ENCODE data around the gene RAD50.
A peak's percentile ranks its signal among the peaks of the same experiment; 100 is the strongest.
"Not testable (repeated sequence)": the region's sequence is repeated elsewhere in the genome, so short reads cannot be mapped to it uniquely, and the experiment has no call there.

RAD50 gene

DNA sequence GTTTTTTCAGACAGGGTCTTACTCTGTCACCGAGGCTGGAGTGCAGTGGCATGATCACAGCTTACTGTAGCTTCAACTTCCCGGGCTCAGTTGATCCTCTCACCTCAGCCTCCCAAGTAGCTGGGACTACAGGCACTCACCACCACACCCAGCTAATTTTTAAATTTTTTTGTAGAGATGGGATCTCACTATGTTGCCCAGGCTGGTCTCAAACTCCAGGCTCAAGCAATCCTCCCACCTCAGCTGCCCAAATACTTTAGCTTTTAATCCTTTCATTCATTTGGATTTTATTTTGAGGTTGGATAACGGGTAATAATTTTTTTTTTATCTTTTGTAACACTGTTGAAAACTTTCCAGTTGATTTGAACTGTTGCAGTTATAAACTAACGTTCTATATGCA, 76.8 kb downstream of the RAD50 start:
- DNase-seq (ENCODE audit: low read depth in 2 of 2): not testable (repeated sequence)

DNA sequence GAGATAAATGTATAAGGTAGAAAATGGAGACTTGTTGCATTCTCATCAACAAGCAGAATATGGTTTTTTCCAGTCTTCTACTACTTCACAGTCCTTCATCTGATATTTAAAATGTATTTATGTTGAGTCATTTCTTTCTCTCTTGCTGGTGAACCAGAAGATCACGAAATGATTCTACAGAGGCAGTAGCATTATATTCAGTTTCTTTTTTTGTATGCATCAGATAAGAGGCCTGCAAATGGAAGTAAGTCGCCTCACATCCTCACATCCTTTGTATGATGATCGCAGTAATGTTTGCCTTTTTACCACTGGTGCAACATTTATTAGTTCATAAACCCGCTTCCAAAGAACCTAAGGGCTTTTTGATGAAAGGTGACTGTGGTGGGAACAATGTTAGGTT, 79.1 kb downstream of the RAD50 start:
- no peak for DNase-seq (ENCODE audit: low read depth in 2 of 2)

DNA sequence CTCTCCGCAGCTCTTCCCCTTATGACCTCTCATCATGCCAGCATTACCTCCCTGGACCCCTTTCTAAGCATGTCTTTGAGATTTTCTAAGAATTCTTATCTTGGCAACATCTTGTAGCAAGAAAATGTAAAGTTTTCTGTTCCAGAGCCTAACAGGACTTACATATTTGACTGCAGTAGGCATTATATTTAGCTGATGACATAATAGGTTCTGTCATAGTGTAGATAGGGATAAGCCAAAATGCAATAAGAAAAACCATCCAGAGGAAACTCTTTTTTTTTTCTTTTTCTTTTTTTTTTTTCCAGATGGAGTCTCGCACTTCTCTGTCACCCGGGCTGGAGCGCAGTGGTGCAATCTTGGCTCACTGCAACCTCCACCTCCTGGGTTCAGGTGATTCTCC, 80.5 kb downstream of the RAD50 start:
- DNase-seq (ENCODE audit: low read depth in 2 of 2): no peak

DNA sequence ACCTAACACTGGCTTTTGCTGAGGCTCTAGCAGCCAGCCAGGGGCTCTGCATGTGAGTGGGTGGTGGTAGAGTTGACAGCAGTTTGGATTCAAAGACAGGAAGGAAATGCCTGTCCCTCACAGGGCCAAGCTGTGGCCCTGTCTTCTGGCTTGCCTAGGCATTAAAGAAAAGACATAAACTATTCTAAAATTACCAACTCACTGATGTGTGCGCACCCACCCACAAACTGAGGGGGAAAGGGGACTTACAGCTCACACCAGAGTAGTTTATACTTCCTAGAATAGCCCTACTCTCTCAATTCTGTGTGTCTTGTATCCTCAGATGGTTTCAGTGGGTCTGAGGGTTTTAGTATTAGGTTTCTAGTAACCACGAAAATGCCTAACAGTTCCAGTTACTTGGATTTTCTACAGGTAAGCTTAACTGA, 82.9 kb downstream of the RAD50 start:
- DNase-seq (ENCODE audit: low read depth in 2 of 2): no peak

GRCh38 chr5:132640613-132641012, 83.8 kb downstream of the RAD50 start:
- no peak for DNase-seq (ENCODE audit: low read depth in 2 of 2)

DNA sequence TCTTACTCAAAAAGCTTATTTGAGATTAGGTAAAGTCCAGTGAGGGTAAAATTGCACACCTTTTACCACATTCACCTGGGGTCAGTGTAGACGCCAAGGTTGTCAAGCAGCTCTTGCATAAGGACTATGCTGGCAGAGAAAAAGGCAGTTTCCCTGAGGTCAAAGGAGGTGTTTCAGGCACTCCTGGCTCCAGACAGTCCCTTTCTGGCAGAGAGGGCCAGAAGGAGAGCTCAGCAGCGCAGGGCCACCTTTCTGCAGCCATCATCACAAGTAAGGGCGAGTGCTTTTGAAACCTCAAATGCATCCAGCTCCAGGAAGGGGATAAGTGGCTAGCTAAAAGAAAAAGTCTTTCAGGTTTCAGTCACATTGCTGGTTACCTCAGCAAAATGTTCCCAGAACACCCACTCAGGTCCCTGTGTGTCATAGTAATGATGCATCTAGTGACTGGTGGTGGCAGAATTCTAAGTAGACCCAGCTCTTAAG, 84.5 kb downstream of the RAD50 start:
- DNase-seq (ENCODE audit: low read depth in 2 of 2): no peak

- DNase-seq (ENCODE audit: low read depth in 2 of 2): no peak
These were observed 85.1 kb downstream of the RAD50 start for GRCh38 chr5:132641841-132642240.

DNA sequence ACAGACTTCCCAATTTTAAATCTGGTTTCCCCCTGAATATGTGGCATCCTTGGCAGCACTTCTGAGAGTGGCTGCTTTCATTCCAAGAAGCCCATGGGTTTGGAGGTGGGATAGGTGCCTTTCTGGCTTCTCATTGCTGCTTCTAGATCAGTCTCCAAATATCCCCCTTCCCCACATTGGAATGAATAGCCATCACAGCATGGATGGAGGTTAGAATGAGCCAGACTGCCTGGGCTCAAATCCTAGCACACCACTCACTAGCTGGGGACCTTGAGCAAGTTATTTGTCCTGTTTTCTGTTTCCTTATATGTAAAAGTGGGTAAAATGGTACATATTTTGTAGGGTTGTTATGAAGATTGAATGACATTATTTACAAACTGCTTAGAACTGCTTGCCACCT, 87.4 kb downstream of the RAD50 start:
- no peak for DNase-seq (ENCODE audit: low read depth in 2 of 2)

DNA sequence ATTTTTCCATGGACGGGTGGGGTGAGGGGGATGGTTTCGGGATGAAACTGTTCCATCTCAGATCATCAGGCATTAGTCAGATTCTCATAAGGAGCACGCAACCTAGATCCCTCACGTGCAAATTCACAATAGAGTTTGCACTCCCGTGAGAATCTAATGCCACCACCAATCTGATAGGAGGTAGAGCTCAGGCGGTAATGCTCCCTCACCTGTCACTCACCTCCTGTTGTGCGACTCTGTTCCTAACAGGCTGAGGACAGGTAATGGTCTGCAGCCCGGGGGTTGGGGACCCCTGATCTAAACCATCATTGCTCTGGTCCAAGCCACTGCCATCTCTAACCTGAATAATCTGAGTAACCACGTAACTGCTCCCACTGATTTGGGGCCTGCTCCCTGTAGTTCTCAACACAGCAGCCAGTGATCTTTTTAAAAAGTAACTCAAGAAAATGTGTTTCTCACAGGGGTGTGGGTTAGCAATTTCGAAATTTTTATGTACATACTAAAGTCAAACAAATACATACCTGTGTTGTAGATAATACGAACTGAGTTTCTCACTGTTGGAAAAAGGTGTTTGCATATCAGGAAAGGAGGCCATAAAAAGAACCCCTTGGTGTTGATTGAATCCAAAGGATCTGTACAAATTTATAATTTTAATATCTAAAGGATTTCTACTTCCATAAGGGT, 89.9 kb downstream of the RAD50 start:
- no peak for DNase-seq (ENCODE audit: low read depth in 2 of 2)

DNA sequence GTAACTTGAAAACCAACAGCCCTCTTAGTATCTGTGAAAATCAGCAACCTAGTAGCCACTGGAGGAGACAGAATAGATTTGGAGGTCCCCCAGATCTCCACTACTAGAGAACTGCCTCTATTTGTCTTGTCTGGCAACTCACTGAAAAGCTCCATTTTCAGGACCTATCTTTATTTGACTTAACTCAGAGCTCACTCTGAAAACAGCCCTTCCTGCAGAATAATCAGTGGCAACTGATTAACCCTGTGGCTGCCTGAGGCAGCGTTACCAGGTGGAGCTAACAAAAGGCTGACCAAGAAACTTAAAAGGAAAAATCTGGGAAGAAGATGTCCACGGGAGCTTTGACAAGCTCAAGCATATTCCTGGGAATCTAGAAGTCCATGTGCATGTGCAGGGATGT, 90.7 kb downstream of the RAD50 start:
- DNase-seq (ENCODE audit: low read depth in 2 of 2): no peak

GRCh38 chr5:132648355-132648754, 91.6 kb downstream of the RAD50 start:
- no peak for DNase-seq (ENCODE audit: low read depth in 2 of 2)

- DNase-seq (ENCODE audit: low read depth in 2 of 2): no peak
These were observed 95.2 kb downstream of the RAD50 start for GRCh38 chr5:132651838-132652469.

DNA sequence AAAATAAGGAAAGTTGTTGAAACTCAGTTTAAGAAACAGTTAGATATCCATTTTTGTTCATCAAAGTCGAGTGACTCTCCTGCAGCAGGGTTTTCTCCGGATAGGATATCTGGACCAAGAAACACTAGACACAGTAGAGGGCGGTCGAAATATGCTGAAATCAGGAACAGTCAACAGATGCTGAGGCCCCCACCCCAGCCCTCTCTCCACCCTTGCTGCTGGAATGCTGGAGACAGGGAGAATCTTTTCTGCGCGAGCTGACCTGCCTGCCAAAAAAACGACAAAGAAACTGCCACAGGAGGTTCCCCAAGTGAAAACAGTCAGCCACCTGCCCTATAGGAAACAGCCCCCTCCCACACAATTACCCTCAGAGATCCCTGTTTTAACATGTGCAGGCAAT, 96.9 kb downstream of the RAD50 start:
- no peak for DNase-seq (ENCODE audit: low read depth in 2 of 2)

DNA sequence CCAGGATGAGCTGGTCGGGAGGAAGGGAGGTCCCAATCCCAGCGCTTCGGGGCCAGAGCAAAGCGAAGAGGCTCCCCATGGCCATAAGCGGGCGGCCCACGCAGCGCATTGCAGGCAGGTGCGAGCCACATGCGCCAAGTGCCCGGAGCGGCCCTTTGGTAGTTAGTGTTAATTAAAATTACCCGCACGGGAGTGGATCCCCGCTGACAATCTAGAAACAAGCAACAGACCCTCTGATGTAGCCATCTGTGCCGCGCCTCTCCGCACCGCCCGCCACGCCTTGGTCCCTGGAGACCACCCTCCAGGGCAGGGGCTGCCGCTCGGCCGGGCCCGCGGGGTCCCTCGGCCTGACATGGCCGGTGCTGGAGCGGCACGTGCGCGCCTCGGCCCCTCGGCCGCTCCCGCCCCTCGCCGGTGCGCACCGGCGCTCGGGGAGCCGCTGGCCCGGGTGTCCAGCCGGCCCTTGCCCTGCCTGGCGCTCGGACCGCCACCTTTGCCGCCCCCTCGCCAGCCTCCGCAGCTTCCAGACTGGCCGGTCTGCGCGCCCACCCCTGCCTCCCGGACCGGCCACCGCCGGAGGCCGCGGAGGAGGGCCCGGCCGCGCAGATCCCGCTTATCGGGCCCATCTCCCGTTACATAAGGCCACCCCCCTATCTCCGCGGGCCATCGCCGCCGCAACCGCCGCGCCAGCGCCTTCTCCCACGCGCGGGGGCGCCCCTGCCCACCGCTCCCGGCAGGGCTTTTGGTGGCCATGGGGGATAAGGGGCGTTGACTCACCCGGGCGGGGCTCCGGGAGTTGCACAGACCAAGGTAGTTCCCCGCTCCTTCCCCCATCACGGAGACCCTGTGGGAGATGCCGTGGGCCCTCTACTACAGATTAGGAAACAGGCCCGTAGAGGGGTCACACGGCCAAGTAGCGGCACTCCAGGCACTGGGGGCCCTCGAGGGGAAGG, 99.3 kb downstream of the RAD50 start:
- peak in 1 of 2 donors; percentile 27 for DNase-seq (ENCODE audit: low read depth in 2 of 2)

GRCh38 chr5:132656774-132657355, 100.1 kb downstream of the RAD50 start:
- DNase-seq (ENCODE audit: low read depth in 2 of 2): no peak

- no peak for DNase-seq (ENCODE audit: low read depth in 2 of 2)
These were observed 101.1 kb downstream of the RAD50 start, which contains the start of gene IL13 for GRCh38 chr5:132657676-132658380. Gene IL13 (plus strand): TSS chr5:132658173. CDS start chr5:132658187, 14 bp downstream.

GRCh38 chr5:132658381-132659302, 101.9 kb downstream of the RAD50 start:
- no peak for DNase-seq (ENCODE audit: low read depth in 2 of 2)

GRCh38 chr5:132659598-132660493, 103.1 kb downstream of the RAD50 start:
- no peak for DNase-seq (ENCODE audit: low read depth in 2 of 2)

All from stimulated activated CD4-positive, alpha-beta T cell treated with anti-CD3 and anti-CD28 coated beads, Interleukin-1b, Interleukin-23, amount 100 ng/mL, for 1 hour (primary cell).